Cardiac fibroblast (primary cell): ENCODE data around the gene KAZN.

Source experiments
- DNase-seq, 2 donors: peaks; one replicate each; pipeline versions ENCODE4 v3.0.0 to v3.0.0-alpha.2; 2010; ENCODE audit warnings: low read depth in 2 of 2
- H3K4me3 ChIP-seq, 2 donors: replicated peaks in 1 of 2; 1 replicate in 1 of 2; 2 replicates in 1 of 2; pipeline ENCODE4 v1.5.1; 2011; ENCODE audit warnings: low read depth in 2 of 2, low read length in 2 of 2, mild to moderate bottlenecking in 2 of 2, moderate library complexity in 1 of 2
- CTCF ChIP-seq: IDR thresholded peaks from one replicate; pipeline ENCODE4 v1.5.1; 2011; ENCODE audit warnings: low read depth, mild to moderate bottlenecking, low read length, inconsistent platforms

The KAZN gene

GRCh38 chr1:14782741-14783591 is 184.5 kb downstream of the KAZN start:
- H3K4me3 ChIP-seq = no peak overlapping the region
- TF ChIP-seq CTCF = no peak
- no peak for DNase-seq

GRCh38 chr1:14783592-14783886 is 185.1 kb downstream of the KAZN start:
- no peak for TF ChIP-seq CTCF
- no peak overlapping the region for H3K4me3 ChIP-seq
- no peak for DNase-seq

GRCh38 chr1:14784790-14785773 is 186.6 kb downstream of the KAZN start:
- H3K4me3 ChIP-seq = no peak overlapping the region
- TF ChIP-seq CTCF = no peak
- no peak for DNase-seq

- no peak for DNase-seq
- H3K4me3 ChIP-seq = no peak overlapping the region
- no peak for TF ChIP-seq CTCF
Measured at GRCh38 chr1:14786109-14786675, 187.7 kb downstream of the KAZN start.

GRCh38 chr1:14786681-14787080 is 188.2 kb downstream of the KAZN start:
- no peak for DNase-seq
- no peak overlapping the region for H3K4me3 ChIP-seq
- TF ChIP-seq CTCF = no peak

GRCh38 chr1:14787604-14788003 is 189.1 kb downstream of the KAZN start:
- no peak for DNase-seq
- TF ChIP-seq CTCF = no peak
- H3K4me3 ChIP-seq = no peak overlapping the region
